B cell (primary cell): Measurements from ENCODE around the gene TAF1A. TPM values are rescaled to one million over a fixed set of nuclear protein-coding genes. Genes with fewer than 3 reads are reported as not detected.
"Not testable (repeated sequence)": the region's sequence is repeated elsewhere in the genome, so short reads cannot be mapped to it uniquely, and the experiment has no call there.

Experiments used
- ATAC-seq: fragments of 200-7000 bp; cut with Tn5 transposase; one replicate; pipeline ENCODE4 v1.10.0; 2021; ENCODE audit warnings: low read depth, mild to moderate bottlenecking, moderate number of reproducible peaks, moderate library complexity
- CTCF ChIA-PET: fragments of 350-600 bp; sonication (Branson Sonifier 250); formaldehyde crosslinking; loops from one replicate; lab custom pipeline; 2021; ENCODE audit warnings: antibody characterized with exemption, inconsistent platforms; lab: Charles Lee
- POLR2A ChIA-PET: fragments of 350-600 bp; sonication (Branson Sonifier 250); formaldehyde crosslinking; loops from one replicate; lab custom pipeline; 2021; ENCODE audit warnings: antibody characterized with exemption; lab: Charles Lee
- DNase-seq: peaks from one replicate; pipeline ENCODE4 v3.0.0; 2013
- H2AFZ ChIP-seq: 2 replicates; pipeline ENCODE4 v1.6.1; 2012; ENCODE audit warnings: mild to moderate bottlenecking, low read depth, low read length; ENCODE audit not compliant: insufficient read depth, poor library complexity, severe bottlenecking
- H3K27ac ChIP-seq, 2 donors: 1 replicate in 1 of 2; 2 replicates in 1 of 2; pipeline ENCODE4 v1.5.1; 2012 to 2013; ENCODE audit warnings: low read length in 2 of 2, mild to moderate bottlenecking in 2 of 2, moderate library complexity in 1 of 2
- H3K27me3 ChIP-seq, 4 experiments: fragments of 200-600 bp in 1 of 4; sonication (generic) in 1 of 4; replicated peaks in 1 of 4; 1 replicate in 2 of 4; 2 replicates in 2 of 4; pipeline versions ENCODE4 v1.6.1 to v1.7.0; 2013 to 2016; ENCODE audit warnings: low read length in 3 of 4, mild to moderate bottlenecking in 2 of 4, mixed read lengths in 1 of 4, moderate library complexity in 1 of 4; ENCODE audit not compliant: insufficient read depth in 4 of 4, control insufficient read depth in 3 of 4; ENCODE audit errors: control extremely low read depth in 1 of 4
- H3K36me3 ChIP-seq, 2 experiments: replicated peaks in 1 of 2; 1 replicate in 1 of 2; 2 replicates in 1 of 2; pipeline versions ENCODE4 v1.6.1 to v1.7.1; 2013; ENCODE audit warnings: low read length in 1 of 2; ENCODE audit not compliant: insufficient read depth in 2 of 2, control insufficient read depth in 1 of 2; ENCODE audit errors: control extremely low read depth in 1 of 2, extremely low read depth in 1 of 2
- H3K4me1 ChIP-seq, 2 donors: fragments of 200-600 bp in 1 of 2; sonication (generic) in 1 of 2; 1 replicate in 1 of 2; 2 replicates in 1 of 2; pipeline versions ENCODE4 v1.5.1 to v1.6.1; 2013 to 2017; ENCODE audit warnings: low read length in 2 of 2; ENCODE audit not compliant: control insufficient read depth in 2 of 2, insufficient read depth in 2 of 2
- H3K4me2 ChIP-seq: replicated peaks from 2 replicates; pipeline ENCODE3; 2012; ENCODE audit warnings: mild to moderate bottlenecking, low read depth, low read length; ENCODE audit not compliant: poor library complexity, severe bottlenecking
- H3K4me3 ChIP-seq, 5 experiments: fragments of 200-600 bp in 1 of 5; sonication (generic) in 1 of 5; 1 replicate in 3 of 5; 2 replicates in 2 of 5; pipeline versions ENCODE4 v1.5.1 to v1.7.0; 2011 to 2016; ENCODE audit warnings: low read length in 4 of 5, mild to moderate bottlenecking in 4 of 5, low read depth in 2 of 5, control low read depth in 1 of 5, moderate library complexity in 1 of 5; ENCODE audit not compliant: insufficient read depth in 1 of 5; ENCODE audit errors: control extremely low read depth in 1 of 5, extremely low read depth in 1 of 5
- H3K79me2 ChIP-seq: fragments of 200-600 bp; sonication (generic); one replicate; pipeline ENCODE4 v1.6.0; 2016; ENCODE audit warnings: low read length; ENCODE audit not compliant: control insufficient read depth, insufficient read depth
- H3K9ac ChIP-seq: fragments of 200-600 bp; sonication (generic); 2 replicates; pipeline ENCODE4 v1.6.1; 2017; ENCODE audit warnings: mild to moderate bottlenecking, low read length, moderate library complexity
- H3K9me3 ChIP-seq, 3 donors: one replicate each; pipeline versions ENCODE4 v1.6.1 to v1.7.1; 2013; ENCODE audit warnings: low read length in 2 of 3; ENCODE audit not compliant: control insufficient read depth in 2 of 3, insufficient read depth in 1 of 3; ENCODE audit errors: control extremely low read depth in 1 of 3
- H4K20me1 ChIP-seq: 2 replicates; pipeline ENCODE4 v1.6.0; 2012; ENCODE audit warnings: mild to moderate bottlenecking, low read length; ENCODE audit not compliant: insufficient read depth, control insufficient read depth, poor library complexity, severe bottlenecking
- H3K27ac Mint-ChIP-seq: one replicate; pipeline ENCODE4 v1.8.0; 2021; ENCODE audit warnings: mixed read lengths
- H3K27me3 Mint-ChIP-seq: one replicate; pipeline ENCODE4 v1.8.0; 2021; ENCODE audit warnings: mixed read lengths
- H3K4me1 Mint-ChIP-seq: one replicate; pipeline ENCODE4 v1.8.0; 2021; ENCODE audit warnings: mixed read lengths
- H3K4me3 Mint-ChIP-seq: one replicate; pipeline ENCODE4 v1.8.0; 2021; ENCODE audit warnings: mixed read lengths
- H3K9me3 Mint-ChIP-seq: one replicate; pipeline ENCODE4 v1.8.0; 2022; ENCODE audit warnings: mixed read lengths; ENCODE audit not compliant: insufficient read depth
- EZH2 ChIP-seq: IDR thresholded peaks from 2 replicates; pipeline ENCODE4 v1.6.1; 2012; ENCODE audit warnings: borderline replicate concordance, low read depth, mild to moderate bottlenecking, moderate library complexity, low read length; ENCODE audit not compliant: insufficient read depth, poor library complexity, severe bottlenecking
- WGBS: methylation state at CpG from one replicate; pipeline ENCODE4 v1.1.5; 2013; ENCODE audit warnings: missing lambda C conversion rate; ENCODE audit not compliant: insufficient coverage; 5-methylcytosine and 5-hydroxymethylcytosine counted together
- intact Hi-C: fragments of 100-400 bp; cut with micrococcal nuclease; formaldehyde crosslinking; loops from one replicate; pipeline ENCODE4 v1.10.0; 2022
- polyA plus RNA-seq: library from polyadenylated mRNA; depleted of rRNA; stranded (reverse); fragments of >200 nt; gene quantifications from 2 replicates; pipeline ENCODE4 v1.2.3, GENCODE V29; 2012
- total RNA-seq, 2 donors: library from RNA; stranded (reverse); fragments of 120-200 nt in 1 of 2; gene quantifications; 1 replicate in 1 of 2; 2 replicates in 1 of 2; pipeline versions ENCODE4 v1.2.3 to v1.2.4, GENCODE V29; 2013 to 2022
- TF ChIP-seq, protein P1 (sequence below): fragments of 200-600 bp; IDR thresholded peaks from one replicate; pipeline ENCODE4 v1.8.0; 2022; ENCODE audit warnings: antibody characterized with exemption, mild to moderate bottlenecking

The TAF1A gene
- total and polyA plus RNA-seq, 2 donors (not counting 1 experiment from before 2014, with no cell fraction given), result 12.7 to 23.7 TPM

DNA sequence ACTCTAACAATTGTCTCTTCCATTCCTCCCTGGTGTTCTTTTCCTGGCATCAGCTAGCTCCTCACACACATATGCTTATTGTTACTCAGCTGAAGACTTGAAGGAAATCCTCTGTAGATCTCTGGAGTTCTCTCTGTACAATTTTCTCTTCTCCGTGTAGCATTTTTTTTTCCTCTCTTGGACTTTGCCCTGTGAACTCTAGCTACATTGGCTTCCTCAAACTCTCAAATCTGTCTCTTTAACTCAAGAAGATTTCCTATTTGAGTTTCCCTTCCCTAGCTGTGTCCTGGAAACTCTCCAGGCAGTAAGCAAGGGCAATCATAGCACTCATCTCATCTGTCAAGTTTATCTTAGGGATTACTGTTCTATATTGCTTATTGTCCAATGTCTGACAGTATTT lies 23.9 kb upstream of the TAF1A start:
- Mint-ChIP-seq H3K4me3 (no peak overlapping the region), H3K27ac (no peak overlapping the region), H3K27me3 (peaks cover 24% of the 10 kb centered on the region), H3K9me3 (no peaks in the 10 kb centered on the region), H3K4me1 (peaks cover 7% of the 10 kb centered on the region)
- H4K20me1 ChIP-seq, result no peaks in the 10 kb centered on the region
- H2AFZ ChIP-seq, result no peak overlapping the region
- H3K4me3 ChIP-seq, result no peak overlapping the region
- 92% methylated on average over 1 of the region's 1 CpG for WGBS
- ChIA-PET CTCF (no interaction called here), POLR2A (no interaction called here)
- H3K79me2 ChIP-seq, result peaks cover 6% of the 10 kb centered on the region
- no peak overlapping the region for H3K27ac ChIP-seq
- H3K4me1 ChIP-seq, result peaks cover 6 to 9% of the 10 kb centered on the region in 2 donors
- peaks cover 0 to 4% (median 0%) of the 10 kb centered on the region in 3 donors for H3K9me3 ChIP-seq
- intact Hi-C loops, result no loop called here
- H3K27me3 ChIP-seq, result peaks cover 0 to 15% (median 6%) of the 10 kb centered on the region in 4 experiments
- no peaks in the 10 kb centered on the region for H3K36me3 ChIP-seq
- no peak overlapping the region for H3K4me2 ChIP-seq
- TF ChIP-seq EZH2, result no peak
- TF ChIP-seq, protein P1, sequence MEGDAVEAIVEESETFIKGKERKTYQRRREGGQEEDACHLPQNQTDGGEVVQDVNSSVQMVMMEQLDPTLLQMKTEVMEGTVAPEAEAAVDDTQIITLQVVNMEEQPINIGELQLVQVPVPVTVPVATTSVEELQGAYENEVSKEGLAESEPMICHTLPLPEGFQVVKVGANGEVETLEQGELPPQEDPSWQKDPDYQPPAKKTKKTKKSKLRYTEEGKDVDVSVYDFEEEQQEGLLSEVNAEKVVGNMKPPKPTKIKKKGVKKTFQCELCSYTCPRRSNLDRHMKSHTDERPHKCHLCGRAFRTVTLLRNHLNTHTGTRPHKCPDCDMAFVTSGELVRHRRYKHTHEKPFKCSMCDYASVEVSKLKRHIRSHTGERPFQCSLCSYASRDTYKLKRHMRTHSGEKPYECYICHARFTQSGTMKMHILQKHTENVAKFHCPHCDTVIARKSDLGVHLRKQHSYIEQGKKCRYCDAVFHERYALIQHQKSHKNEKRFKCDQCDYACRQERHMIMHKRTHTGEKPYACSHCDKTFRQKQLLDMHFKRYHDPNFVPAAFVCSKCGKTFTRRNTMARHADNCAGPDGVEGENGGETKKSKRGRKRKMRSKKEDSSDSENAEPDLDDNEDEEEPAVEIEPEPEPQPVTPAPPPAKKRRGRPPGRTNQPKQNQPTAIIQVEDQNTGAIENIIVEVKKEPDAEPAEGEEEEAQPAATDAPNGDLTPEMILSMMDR, result no peak
- ATAC-seq, result no peak
- no peak overlapping the region for H3K9ac ChIP-seq
- DNase-seq, result no peak

DNA sequence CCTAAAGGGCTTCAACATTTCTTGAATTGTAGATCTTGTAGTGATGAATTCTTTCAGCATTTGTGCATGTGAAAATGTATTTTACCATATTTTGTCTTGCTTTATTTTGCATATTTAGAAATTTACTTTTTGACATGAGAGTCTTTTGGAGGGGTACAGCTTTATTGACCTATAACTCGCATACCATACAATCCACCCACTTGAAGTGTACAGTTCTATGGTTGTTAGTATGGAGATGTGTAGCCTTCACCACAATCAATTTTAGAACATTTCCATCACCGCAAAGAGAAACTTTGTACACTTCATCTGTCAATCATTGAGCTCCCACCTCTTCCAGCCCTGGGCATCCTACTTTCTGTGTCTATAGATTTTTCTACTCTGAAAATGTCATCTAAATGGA lies 21.0 kb upstream of the TAF1A start:
- CTCF ChIA-PET, result no interaction called here

DNA sequence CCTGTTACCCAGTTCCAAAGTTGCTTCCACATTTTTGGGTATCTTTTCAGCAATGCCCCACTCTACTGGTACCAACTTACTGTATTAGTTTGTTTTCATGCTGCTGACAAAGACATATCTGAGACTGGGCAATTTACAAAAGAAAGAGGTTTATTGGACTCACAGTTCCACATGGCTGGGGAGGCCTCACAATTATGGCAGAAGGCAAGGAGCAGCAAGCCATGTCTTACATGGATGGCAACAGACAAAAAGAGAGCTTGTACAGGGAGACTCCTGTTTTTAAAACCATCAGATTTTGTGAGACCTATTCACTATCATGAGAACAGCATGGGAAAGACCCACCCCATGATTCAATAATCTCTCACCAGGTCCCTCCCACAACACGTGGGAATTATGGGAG lies 19.4 kb upstream of the TAF1A start:
- H3K4me3 ChIP-seq, H3K79me2 ChIP-seq, H3K27ac Mint-ChIP-seq, H3K9me3 ChIP-seq, H3K9ac ChIP-seq, H3K36me3 ChIP-seq, H3K4me1 Mint-ChIP-seq, H3K9me3 Mint-ChIP-seq, POLR2A ChIA-PET, H3K4me1 ChIP-seq, H3K4me3 Mint-ChIP-seq, H3K4me2 ChIP-seq, H4K20me1 ChIP-seq, H3K27me3 ChIP-seq, intact Hi-C loops, CTCF ChIA-PET, ATAC-seq, DNase-seq, H2AFZ ChIP-seq, H3K27ac ChIP-seq: not testable (repeated sequence)
- peaks cover 12% of the 10 kb centered on the region for H3K27me3 Mint-ChIP-seq
- WGBS, result no CpG with 5 or more reads among the region's 1 CpG

More for the DNA sequence above, 21.0 kb upstream of the TAF1A start:
- Histone ChIP-seq H4K20me1 (no peaks in the 10 kb centered on the region), H3K4me3 (no peak overlapping the region), H3K36me3 (no peaks in the 10 kb centered on the region), H3K9me3 (peaks cover 0 to 4% (median 0%) of the 10 kb centered on the region in 3 donors), H3K27me3 (peaks cover 0 to 15% (median 6%) of the 10 kb centered on the region in 4 experiments), H3K79me2 (no peaks in the 10 kb centered on the region), H2AFZ (no peak overlapping the region), H3K4me1 (no peaks in the 10 kb centered on the region), H3K4me2 (no peak overlapping the region), H3K9ac (no peak overlapping the region), H3K27ac (no peak overlapping the region)
- Mint-ChIP-seq H3K27ac (no peak overlapping the region), H3K4me1 (no peaks in the 10 kb centered on the region), H3K4me3 (no peak overlapping the region), H3K9me3 (no peaks in the 10 kb centered on the region), H3K27me3 (peaks cover 24% of the 10 kb centered on the region)
- TF ChIP-seq EZH2, result no peak
- TF ChIP-seq, protein P1, result no peak
- DNase-seq (no peak), ATAC-seq (no peak)
- intact Hi-C loops, result no loop called here
- no CpG with 5 or more reads among the region's 2 CpGs for WGBS
- POLR2A ChIA-PET, result no interaction called here
